ENCODE measurements around the gene TBC1D22A.

GRCh38 chr22:47047321-47048122, 285.1 kb downstream of the TBC1D22A start:
- TF ChIP-seq POLR2A (IDR thresholded peaks at IDR 0.05) = no peak
- TF ChIP-seq, protein P1, sequence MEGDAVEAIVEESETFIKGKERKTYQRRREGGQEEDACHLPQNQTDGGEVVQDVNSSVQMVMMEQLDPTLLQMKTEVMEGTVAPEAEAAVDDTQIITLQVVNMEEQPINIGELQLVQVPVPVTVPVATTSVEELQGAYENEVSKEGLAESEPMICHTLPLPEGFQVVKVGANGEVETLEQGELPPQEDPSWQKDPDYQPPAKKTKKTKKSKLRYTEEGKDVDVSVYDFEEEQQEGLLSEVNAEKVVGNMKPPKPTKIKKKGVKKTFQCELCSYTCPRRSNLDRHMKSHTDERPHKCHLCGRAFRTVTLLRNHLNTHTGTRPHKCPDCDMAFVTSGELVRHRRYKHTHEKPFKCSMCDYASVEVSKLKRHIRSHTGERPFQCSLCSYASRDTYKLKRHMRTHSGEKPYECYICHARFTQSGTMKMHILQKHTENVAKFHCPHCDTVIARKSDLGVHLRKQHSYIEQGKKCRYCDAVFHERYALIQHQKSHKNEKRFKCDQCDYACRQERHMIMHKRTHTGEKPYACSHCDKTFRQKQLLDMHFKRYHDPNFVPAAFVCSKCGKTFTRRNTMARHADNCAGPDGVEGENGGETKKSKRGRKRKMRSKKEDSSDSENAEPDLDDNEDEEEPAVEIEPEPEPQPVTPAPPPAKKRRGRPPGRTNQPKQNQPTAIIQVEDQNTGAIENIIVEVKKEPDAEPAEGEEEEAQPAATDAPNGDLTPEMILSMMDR (IDR thresholded peaks at IDR 0.05) = no peak
